Inflammatory macrophage (primary cell): Measurements from ENCODE around the gene TNS3.
A peak's percentile ranks its signal among the peaks of the same experiment; 100 is the strongest.

ENCODE experiments used
- DNase-seq, 2 donors: peaks; one replicate each; pipeline ENCODE4 v3.0.0-alpha.2; 2020 to 2022

The TNS3 gene

GRCh38 chr7:47419471-47419870 is 162.4 kb downstream of the TNS3 start:
- DNase-seq = no peak

- no peak for DNase-seq
Observed at GRCh38 chr7:47418601-47419309, 163.2 kb downstream of the TNS3 start.

GRCh38 chr7:47416492-47417480 is 165.1 kb downstream of the TNS3 start:
- DNase-seq = no peak

GRCh38 chr7:47415318-47416212 is 166.3 kb downstream of the TNS3 start:
- DNase-seq = no peak

- DNase-seq = no peak
Observed at GRCh38 chr7:47414342-47415317, 167.3 kb downstream of the TNS3 start.

- no peak for DNase-seq
Observed at GRCh38 chr7:47413526-47414341, 168.2 kb downstream of the TNS3 start.

- no peak for DNase-seq
Observed at GRCh38 chr7:47411901-47412300, 170.0 kb downstream of the TNS3 start.

GRCh38 chr7:47411281-47411869 is 170.5 kb downstream of the TNS3 start:
- DNase-seq = no peak

GRCh38 chr7:47408675-47409074 is 173.2 kb downstream of the TNS3 start:
- no peak for DNase-seq

- DNase-seq = no peak
Observed at GRCh38 chr7:47407821-47408674, 173.9 kb downstream of the TNS3 start.

- no peak for DNase-seq
Observed at GRCh38 chr7:47407136-47407535, 174.8 kb downstream of the TNS3 start.

- no peak for DNase-seq
Observed at GRCh38 chr7:47406801-47407129, 175.1 kb downstream of the TNS3 start.

- no peak for DNase-seq
Observed at GRCh38 chr7:47405921-47406800, 175.8 kb downstream of the TNS3 start.

- DNase-seq = no peak
Observed at GRCh38 chr7:47405286-47405904, 176.5 kb downstream of the TNS3 start.

GRCh38 chr7:47404010-47404409 is 177.9 kb downstream of the TNS3 start:
- peak; percentile 63 to 75 for DNase-seq

GRCh38 chr7:47402941-47403866 is 178.7 kb downstream of the TNS3 start:
- no peak for DNase-seq
